ENCODE measurements around the gene NT5M.
"Not testable (repeated sequence)": the region's sequence is repeated elsewhere in the genome, so short reads cannot be mapped to it uniquely, and the experiment has no call there.

NT5M gene

DNA sequence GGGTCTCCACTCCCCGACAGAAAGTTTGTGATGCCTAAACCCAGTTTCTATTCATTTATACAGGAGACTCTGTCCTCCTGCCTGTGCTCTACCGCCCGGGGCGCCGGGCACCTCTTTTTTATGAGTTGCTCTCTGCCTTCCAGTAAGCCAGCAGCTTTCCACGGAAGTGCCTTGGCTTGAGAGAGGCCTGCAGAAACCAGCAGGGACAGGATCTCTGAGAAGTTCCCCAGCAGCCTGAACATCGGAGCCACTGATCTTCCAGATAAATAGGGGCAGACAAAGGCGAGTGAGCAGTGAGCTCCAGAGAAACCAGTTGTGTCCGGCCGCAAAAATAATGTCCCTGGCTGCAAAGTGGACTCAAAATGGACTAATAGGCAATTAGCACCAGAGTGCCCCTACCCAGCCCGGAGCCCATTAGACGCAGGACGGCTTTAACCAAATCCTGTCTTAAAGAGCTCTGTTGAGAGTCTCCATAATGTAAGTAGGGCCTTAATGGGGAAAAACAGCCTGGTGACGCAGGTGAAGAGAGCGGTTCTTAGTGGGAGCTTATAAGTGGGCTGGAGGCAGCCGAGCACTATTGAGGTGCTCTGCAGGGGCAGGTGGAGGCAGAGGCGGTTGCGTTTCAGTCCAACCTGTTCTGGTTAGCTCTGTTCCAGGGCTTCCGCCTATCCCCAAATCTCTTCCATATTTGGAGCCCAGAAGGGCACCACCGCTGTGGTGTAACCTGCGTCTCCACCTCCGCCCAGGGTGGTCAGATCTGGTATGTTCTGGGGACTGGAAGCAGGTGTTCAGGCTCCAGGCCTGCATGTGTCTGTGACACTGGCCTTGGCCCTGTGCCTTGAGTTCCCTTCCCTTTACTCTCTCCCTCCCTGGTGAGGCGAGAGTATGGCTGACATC lies 74.1 kb downstream of the NT5M start:
- DNase-seq = no peak

DNA sequence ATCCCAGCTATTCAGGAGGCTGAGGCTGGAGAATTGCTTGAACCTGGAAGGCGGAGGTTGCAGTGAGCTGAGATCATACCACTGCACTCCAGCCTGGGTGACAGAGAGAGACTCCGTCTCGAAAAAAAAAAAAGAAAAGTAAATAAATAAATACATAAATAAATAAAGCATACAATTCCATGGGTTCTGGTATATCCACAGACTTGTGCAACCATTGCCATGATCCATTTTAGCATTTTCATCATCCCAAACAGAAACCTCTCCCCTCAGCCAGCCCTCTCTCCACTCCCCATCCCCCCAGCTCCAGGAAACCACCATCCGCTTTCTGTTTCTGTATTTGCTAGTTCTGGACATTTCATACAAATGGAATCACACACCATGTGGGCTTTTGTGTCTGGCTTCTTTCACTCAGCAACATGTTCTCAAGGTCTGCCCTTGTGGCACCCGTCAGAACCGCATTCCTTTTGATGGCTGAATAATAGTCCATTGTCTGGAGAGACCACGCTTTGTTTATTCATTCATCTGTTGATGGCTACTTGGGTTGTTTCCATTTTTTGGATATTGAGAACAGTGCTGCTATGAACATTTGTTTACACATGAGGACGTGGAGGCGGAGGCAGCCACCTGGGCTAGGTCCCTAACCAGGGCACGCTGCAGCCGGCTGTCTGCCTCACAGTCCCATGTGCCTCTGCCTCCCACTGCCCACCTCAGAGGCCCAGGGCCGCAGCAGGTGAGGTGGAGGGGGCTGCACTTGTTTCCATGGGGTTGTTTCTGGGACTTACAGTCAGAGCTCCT lies 76.2 kb downstream of the NT5M start:
- DNase-seq = no peak

DNA sequence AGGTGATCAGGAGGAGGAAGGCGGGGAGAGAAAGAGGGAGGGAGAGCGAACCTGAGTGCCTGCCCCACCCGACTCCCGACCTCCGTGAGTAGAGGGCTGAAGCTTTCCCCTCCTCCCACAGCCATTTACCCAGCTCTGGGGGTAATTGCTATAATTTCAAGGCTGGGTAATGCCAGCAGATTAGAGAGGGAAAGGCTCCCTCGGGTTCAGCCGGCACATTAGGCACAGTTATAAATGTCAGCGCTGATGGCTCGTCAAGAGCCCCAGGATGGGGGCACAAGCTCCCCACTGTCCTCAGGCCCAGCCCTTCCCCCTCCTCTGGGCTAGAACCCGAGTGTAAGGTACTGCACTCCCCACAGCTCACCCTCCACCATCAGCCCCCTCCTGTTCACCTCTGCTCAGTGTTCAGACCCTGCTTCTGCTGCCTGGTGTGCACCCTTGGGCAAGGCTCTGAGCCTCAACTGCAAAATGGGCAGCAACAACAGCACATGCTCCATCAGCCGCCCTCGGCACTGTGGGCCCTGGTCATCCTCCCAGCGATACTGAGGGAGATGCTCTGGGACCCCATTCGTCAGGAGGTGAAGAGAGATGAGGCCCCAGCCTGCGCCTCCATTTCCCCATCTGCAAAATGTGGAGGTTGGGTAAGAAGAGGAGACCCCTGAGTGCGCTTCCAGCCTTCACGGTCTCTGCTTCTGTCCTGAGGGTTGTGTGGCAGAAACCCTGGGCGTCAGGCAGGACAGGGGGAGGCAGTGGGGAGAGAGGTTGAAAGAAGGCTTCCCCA lies 77.2 kb downstream of the NT5M start:
- no peak for DNase-seq

DNA sequence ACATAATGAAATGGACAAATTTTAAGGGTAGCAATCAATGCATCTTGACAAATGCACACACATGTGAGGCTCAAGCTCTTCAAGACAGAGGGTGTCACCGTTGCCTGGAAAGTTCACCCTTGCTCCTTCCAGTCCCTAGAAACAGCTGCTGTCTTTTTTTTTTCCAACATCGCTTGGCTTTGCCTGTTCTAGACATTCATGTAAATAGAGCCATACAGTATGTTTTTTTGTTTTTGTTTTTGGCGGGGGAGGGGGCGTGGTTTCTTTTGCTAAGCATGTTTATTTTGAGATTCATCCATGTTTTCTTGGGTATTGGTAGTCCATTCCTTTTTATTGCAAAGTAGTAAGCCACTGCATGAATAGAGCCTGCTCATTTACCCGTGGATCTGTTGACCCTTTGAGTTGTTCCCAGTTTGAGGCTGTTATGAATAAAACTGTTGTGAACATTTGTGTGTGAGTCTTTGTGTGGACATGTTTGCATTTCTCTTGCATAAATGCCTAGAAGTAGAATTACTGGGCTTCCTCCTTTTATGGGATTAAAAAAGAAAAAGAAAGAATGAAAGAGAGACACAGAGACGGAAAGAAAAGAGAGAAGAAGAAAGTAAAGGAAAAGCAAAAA lies 78.4 kb downstream of the NT5M start:
- DNase-seq = no peak

DNA sequence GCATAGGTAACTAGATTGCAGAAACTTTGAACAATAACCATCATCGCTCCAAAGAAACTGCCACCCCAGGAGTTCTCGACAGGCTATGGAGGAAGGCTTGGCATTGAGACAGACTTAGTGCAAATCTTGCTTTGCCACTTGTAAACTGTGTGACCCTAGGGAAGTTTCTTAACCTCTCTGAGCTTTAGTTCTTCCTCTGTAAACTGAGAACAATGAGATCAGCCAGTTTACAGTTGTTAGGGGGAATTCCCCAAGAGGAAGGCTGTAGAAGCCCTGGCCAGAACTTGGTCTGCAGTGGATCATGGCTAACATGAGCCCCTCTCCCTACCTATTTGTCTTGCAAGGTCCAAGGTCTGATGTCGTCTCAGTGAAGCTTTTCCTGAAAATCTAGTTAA lies 78.9 kb downstream of the NT5M start:
- no peak for DNase-seq

DNA sequence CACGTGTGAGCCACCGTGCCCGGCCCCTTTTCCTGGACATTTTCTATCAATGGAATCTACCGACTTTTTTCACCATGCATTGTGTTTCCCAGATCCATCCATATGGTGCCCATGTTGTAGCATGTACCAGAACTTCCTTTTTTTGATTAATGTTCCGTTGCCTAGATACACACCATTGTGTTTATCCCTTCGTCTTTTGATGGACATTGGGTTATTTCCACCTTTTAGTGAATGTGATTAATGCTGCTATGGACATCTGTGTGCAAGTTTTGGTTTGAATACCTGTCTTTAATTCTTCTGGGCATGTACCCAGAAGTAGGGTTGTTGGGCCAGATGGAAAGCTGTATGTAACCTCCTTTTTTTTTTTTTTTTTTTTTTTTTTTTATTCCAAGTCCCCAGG lies 79.8 kb downstream of the NT5M start:
- DNase-seq = no peak

DNA sequence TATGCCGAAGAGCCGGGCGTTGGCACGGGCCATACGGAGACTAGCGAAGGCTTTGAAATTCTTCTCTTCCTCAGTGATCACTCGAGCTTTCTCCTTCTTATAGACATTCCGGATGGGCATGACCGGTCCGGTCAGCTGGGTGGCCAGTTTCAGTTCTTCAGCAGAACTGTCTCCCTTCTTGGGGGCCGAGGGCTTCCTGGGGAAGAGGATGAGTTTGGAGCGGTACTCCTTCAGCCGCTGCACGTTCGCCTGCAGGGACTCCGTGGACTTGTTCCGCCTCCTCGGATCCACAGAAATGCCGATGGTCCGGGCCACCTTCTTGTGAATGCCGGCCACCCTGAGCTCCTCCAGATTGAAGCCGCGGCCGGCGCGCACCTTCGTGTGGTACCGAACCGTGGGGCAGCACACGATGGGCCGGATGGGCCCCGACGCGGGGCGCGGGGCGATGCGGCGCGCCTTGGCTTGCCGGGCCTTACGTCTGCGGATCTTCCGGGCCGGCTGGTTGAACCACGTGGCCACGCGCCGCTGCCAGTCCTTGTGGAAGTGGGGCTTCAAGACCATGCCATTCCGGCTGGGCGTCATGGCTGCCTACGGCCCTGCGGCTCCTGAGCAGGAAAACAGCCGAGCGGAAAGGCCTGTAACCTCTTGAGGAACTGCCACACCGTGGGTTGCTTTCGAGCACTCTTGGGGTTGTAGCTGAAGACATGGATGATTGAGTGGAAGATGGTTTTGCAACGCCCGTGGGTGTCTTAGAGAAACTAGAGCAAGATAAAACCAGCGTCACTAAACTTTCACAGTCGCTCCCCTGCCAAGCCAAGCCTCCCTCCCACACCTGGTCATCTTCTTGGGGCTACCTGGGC lies 80.5 kb downstream of the NT5M start:
- DNase-seq = not testable (repeated sequence)

DNA sequence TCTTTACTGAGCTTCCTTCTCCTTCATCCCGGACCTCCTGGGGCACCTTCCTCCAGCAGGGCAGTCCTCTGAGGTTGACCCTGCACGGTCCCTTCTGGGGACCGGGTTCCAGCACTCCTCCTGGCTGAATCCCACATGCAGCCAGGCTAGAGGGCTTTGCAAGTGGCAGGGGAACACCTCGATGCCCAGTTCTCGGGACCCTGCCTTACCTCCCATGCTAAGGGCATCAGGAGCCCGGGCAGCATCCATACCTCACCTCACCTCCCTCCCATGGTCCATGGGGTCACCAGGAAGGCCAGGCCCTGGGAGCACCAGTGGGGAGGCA lies 81.1 kb downstream of the NT5M start:
- DNase-seq = no peak

DNA sequence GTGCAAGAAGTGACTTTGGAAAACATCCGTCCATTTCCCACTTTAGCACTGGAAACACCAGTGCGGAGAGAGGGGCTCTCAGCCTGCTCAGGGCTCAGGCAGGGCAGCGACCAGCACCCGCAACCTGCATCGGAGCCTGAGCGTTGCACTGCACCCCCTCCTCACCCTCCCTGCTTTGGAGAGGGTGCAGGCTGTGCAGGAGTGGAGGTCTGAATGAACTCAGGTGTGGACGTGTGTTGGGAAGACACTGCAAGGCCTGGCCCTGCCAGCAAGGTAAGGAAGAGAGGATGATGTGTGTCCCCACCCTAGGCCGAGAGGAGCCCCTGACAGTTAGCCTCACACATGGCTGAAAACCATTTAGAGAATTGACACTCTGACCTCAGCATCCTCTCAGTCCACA lies 81.8 kb downstream of the NT5M start:
- DNase-seq = no peak

DNA sequence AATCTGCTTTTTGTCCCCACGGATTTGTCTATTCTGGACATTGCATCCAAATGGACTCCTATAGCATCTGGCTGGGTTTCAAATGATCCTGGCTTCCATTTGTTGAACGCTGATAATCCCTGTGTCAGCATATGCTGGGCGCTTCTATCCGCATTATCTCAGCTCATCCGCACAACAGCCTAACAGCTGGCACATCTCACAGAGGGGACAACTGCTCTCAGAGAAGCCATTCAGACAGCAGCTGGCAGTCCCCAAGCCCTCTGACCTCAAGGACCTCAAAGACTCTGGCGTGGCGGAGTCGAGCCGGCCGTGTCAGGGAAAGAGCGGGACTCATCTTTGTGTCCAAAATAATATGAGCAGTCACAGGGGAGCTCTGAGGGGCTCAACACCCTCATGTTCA lies 82.3 kb downstream of the NT5M start:
- DNase-seq = no peak

DNA sequence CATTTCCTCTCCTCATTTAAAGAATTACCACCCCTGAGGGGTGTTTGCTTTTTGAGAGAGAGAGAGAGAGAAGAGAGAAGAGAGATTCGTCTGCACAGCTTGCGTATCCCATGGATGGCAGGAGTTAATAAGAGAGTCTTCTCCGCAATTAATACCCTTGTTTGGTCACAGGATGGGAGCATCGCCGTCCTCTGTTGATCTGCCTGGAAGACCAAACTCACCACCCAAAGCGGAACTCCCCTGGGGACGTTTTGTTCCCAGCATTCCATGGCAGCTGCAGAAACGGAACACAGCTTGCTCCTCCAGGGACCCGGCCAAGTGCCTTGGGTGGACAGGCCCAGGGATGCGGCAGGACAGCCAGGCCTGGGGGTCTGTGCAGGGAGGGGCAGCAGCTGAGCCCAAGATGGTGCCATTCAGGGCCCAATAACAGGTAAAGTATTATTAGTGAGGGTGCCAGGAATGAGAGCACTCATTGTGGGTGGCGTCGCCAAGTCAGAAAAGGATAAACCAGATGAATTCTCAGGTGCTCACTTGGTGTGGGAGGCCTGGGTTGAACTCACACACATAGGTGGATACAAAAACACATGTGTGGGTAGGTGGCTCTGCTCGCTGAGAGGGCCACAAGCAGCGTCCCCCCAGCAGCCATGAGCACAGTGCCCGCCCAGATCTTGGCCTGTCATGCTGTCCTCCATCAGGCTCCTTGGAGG lies 83.1 kb downstream of the NT5M start:
- no peak for DNase-seq

DNA sequence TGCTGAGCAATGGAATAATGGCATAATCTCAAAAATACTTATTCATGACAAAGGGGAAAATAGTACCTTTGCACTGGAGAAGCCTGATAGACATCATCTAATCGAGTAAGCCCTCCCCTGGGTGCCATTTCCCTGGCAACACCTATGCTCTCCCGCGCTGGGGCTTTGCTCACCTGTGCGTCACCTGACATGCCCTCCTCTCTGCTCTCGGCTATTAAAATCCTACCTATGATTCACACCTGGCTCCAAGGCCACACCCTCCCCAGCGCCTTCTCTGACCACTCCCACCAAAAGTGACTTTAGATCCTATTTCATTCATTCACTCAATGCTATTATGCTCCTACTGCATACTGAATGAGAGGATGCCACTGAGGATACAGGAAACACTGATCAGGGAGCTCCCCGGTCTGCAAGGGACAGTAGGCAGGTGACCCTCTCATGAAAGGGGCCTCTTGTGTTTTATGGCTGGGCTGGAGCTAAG lies 83.9 kb downstream of the NT5M start:
- DNase-seq = no peak

DNA sequence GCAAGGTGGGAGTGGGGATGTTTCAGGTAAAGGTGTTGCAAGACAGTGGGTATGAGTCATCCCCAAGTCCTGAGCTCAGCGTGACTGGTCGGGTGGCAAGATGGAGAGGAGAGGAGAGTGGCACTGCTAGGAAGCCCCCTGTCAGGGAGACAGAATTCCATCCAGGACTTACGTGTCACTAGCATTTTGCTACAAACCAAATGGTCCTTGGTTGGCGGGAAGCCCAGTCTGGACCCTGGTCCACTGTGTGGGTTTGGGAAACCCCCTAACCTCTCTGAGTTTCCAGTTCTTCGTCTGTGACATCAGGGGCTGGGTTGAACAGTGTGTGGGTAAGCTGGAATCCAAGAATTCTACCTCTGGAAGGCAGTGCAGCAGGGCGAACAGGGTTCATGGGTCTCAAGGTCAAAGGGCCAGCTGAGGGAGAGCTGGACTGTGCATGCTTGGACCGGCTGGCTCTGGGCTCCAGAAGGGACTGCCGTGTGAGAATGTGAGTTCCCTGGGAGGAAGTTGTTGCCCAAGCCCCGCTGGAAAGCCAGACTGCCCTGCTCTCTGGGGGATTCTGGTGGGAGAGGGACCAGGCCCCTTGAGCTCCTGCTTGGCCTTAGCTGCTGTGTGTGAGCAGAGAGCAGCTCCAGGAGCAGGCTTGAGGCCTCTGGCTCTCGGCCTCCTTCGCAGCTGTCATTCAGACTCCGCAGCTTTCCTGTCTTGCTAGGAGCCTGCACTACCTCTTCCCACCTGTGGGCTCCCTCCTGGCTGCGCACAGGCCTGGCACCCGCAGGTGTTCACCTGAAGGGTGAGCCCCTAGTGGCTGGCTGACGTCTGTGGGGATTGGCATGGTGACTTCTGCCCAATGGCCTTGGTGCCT lies 84.6 kb downstream of the NT5M start:
- no peak for DNase-seq

DNA sequence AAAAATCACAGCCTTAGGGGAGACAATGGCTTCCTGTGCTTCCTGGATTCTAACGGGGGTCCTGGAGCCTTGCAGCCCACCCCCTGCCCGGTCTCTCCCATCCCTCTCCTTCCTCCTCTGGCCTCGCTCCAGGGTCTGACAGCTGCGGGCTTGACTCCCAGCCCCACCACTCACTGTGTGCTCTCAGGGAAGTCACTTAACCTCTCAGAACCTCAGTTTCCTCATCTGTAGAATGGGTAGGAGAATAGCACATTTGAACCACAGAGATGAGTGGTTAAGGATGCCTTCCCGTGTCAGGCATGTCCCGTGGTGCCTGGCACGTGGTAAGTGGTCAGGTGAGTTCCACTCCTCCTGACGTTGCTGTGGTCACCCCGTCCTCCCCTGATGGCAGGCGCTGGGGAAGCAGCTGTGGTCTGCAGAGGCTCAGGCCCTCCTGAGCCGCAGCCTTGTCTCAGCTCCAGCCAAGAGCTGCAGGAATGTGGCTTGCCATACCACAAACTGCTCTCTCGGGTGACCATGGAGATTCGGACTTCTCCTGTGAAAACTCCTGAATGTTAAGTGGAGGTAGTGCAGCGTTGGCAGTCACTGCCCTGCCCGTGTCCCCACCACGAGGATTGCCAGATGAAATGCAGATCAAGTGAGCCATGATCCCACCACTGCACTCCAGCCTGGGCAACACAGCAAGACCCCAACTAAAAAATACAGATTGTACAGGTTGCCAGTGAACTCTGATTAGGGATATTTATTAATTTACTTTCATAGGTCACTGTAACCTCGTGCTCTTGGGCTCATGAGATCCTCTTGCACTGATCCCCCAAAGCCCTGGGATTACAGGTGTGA lies 85.7 kb downstream of the NT5M start:
- DNase-seq = no peak

DNA sequence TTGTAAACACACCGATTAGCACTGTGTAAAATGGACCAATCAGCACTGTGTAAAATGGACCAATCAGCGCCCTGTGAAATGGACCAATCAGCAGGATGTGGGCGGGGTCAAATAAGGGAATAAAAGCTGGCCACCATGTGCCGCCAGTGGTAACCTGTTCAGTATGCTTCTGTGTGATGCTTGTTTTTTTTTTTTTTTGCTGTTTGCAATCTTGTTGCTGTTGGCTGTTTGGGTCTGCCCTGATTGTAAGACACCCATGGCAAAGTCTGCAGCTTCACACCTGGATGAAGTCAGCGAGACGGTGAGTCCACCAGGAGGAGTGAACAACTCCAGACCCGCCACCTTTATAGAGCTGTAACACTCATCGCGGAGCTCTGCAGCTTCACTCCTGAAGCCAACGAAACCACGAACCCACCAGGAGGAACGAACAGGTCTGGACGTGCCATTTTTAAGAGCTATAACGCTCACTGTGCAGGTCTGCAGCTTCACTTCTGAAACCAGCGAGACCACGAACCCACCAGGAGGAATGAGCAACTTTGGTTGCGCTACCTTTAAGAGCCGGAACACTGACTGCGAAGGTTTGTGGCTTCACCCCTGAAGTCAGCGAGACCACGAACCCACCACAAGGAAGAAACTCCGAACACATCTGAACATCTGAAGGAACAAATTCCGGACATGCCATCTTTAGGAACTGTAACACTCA lies 88.6 kb downstream of the NT5M start:
- no peak for DNase-seq

DNA sequence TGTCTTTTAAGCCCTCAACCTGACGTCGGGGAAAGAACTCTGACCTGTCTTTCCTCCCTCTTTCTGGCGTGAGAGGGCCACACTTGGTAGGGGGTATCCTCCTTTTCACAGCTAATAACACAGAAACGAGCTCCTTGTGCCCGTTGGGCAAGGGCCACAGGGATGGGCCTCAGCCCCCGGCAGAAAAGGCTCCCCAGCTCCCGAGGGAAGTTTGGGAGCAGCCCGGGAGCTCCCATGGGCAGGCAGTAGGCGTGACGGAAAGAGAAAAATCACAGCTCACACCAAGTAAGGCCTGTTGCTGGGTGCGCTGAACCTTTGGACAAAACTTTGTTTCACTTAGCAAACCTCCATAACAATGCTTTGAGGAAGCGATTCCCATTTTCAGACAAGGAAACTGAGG lies 90.8 kb downstream of the NT5M start:
- DNase-seq = no peak

DNA sequence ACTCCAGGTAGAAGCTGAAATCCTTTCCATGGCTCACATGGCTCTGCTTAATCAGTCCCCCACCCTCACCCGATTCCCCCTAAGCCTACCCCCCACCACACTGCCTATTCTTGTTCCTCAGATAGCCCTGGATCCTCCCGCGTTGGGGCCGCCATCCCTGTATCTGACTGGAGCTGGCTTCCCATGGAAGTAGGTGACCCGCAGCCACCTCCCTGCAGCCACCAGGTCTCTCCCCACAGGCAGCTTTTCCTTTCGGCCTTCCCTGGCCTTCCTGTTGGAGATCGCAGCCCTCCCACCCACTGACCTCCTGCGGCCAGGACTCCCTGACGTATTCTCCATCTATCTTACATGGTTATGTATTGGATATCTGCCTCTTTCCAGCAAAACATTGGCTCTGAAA lies 91.3 kb downstream of the NT5M start:
- no peak for DNase-seq

DNA sequence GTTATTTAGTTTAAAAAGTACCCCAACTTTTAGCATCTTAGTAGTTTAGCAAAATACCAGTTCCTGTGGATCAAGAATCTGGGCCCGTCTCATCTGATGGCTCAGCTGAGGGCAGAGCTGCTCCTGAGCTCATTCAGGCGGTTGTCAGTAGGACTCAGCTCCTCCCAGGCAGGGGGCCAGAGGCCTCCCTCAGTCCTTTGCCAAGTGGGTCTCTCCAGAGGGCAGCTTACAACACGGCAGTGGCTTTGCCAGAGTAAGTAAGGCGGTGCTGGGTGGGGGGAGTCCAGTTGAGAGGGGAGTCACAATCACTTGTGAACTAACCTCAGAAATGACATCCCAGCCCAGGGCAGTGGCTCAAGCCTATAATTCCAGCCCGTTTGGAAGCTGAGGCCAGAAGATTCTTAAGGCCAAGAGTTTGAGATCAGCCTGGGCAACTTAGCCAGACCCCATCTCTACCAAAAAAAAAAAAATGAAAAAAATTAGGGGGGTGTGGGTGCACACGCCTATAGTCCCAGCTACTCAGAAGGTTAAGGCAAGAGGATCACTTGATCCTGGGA lies 92.2 kb downstream of the NT5M start:
- DNase-seq = no peak

All from fibroblast of skin of scalp (primary cell).